NCI-H1436 (cell line): Measurements from ENCODE around the gene FOXC1.

Experiments used
- DNase-seq: peaks from one replicate; lab custom pipeline; 2025; lab: John Stamatoyannopoulos, UW

FOXC1 gene

GRCh38 chr6:1600063-1600763 is 9.5 kb upstream of the FOXC1 start:
- DNase-seq = no peak

GRCh38 chr6:1600764-1601157 is 9.0 kb upstream of the FOXC1 start:
- no peak for DNase-seq

GRCh38 chr6:1601158-1602048 is 8.3 kb upstream of the FOXC1 start:
- DNase-seq = no peak

- DNase-seq = no peak
These were observed 7.5 kb upstream of the FOXC1 start for GRCh38 chr6:1602049-1602713.

- no peak for DNase-seq
These were observed 6.0 kb upstream of the FOXC1 start for GRCh38 chr6:1603708-1604107.

- DNase-seq = no peak
These were observed 5.3 kb upstream of the FOXC1 start for GRCh38 chr6:1604158-1605003.

GRCh38 chr6:1605004-1605892 is 4.5 kb upstream of the FOXC1 start:
- no peak for DNase-seq

GRCh38 chr6:1605893-1606779 is 3.6 kb upstream of the FOXC1 start:
- DNase-seq = no peak

GRCh38 chr6:1606780-1607515 is 2.8 kb upstream of the FOXC1 start:
- DNase-seq = peak; percentile 68

GRCh38 chr6:1607516-1608221 is 2.0 kb upstream of the FOXC1 start:
- DNase-seq = peak; percentile 35

GRCh38 chr6:1608222-1609040 is 1.3 kb upstream of the FOXC1 start:
- DNase-seq = no peak

- no peak for DNase-seq
These were observed 571 bp upstream of the FOXC1 start for GRCh38 chr6:1609041-1609647.

GRCh38 chr6:1610497-1611321 is 994 bp downstream of the FOXC1 start:
- DNase-seq = no peak

- DNase-seq = no peak
These were observed 1.5 kb downstream of the FOXC1 start for GRCh38 chr6:1611322-1611571.

- DNase-seq = no peak
These were observed 2.0 kb downstream of the FOXC1 start for GRCh38 chr6:1611572-1612298.
